Tibial artery (tissue), 4 donors: ENCODE measurements around the gene S1PR3.

Experiments used
- DNase-seq, 2 donors: peaks; one replicate each; pipeline ENCODE4 v3.0.0-alpha.2; 2019
- H3K27ac ChIP-seq, 2 donors: fragments of 200-600 bp; sonication (generic) in 1 of 2; 1 replicate in 1 of 2; 2 replicates in 1 of 2; pipeline ENCODE4 v1.5.1; 2018 to 2019; ENCODE audit warnings: mild to moderate bottlenecking in 1 of 2
- H3K27me3 ChIP-seq, 2 donors: fragments of 200-600 bp; sonication (generic) in 1 of 2; one replicate each; pipeline versions ENCODE4 v1.5.1 to v1.6.0; 2016 to 2019
- H3K36me3 ChIP-seq, 3 donors: fragments of 200-600 bp; sonication (generic) in 2 of 3; one replicate each; pipeline ENCODE4 v1.5.1; 2016 to 2019; ENCODE audit warnings: mild to moderate bottlenecking in 2 of 3
- H3K4me1 ChIP-seq, 4 donors: fragments of 200-600 bp; sonication (generic) in 2 of 4; 1 replicate in 3 of 4; 2 replicates in 1 of 4; pipeline ENCODE4 v1.5.1; 2016 to 2019
- H3K4me3 ChIP-seq, 2 donors: fragments of 200-600 bp; sonication (generic) in 1 of 2; 1 replicate in 1 of 2; 2 replicates in 1 of 2; pipeline ENCODE4 v1.5.1; 2018 to 2019; ENCODE audit warnings: mild to moderate bottlenecking in 2 of 2
- H3K9me3 ChIP-seq, 3 donors: fragments of 200-600 bp; sonication (generic) in 1 of 3; one replicate each; pipeline ENCODE4 v1.5.1; 2016 to 2019
- CTCF ChIP-seq, 2 experiments: fragments of 200-600 bp in 1 of 2; fragments of 450-650 bp in 1 of 2; IDR thresholded peaks; one replicate each; pipeline ENCODE4 v1.5.1; 2017 to 2019; ENCODE audit warnings: antibody characterized with exemption in 2 of 2, mild to moderate bottlenecking in 1 of 2, moderate library complexity in 1 of 2
- intact Hi-C: fragments of 100-400 bp; cut with DNase I; formaldehyde crosslinking; loops from one replicate; pipeline ENCODE4 v1.15.0; 2023; ENCODE audit warnings: low total_unique reads

S1PR3 gene

GRCh38 chr9:89010526-89011111 is 19.4 kb downstream of the S1PR3 start:
- Histone ChIP-seq H3K4me1 (no peaks in the 10 kb centered on the region), H3K27ac (no peak overlapping the region), H3K9me3 (no peaks in the 10 kb centered on the region), H3K36me3 (peaks cover 0 to under 1% (median 0%) of the 10 kb centered on the region in 3 donors), H3K4me3 (no peak overlapping the region), H3K27me3 (peaks cover 0 to 5% of the 10 kb centered on the region in 2 donors)
- peak in 1 of 2 donors; percentile 43 for DNase-seq
- intact Hi-C loops = no loop called here
- no peak for TF ChIP-seq CTCF (IDR thresholded peaks at IDR 0.05)

- no peak for TF ChIP-seq CTCF (IDR thresholded peaks at IDR 0.05)
- Histone ChIP-seq H3K4me3 (no peak overlapping the region), H3K27me3 (peaks cover 0 to 5% of the 10 kb centered on the region in 2 donors), H3K9me3 (no peaks in the 10 kb centered on the region), H3K27ac (no peak overlapping the region), H3K36me3 (no peaks in the 10 kb centered on the region), H3K4me1 (no peaks in the 10 kb centered on the region)
- no peak for DNase-seq
- intact Hi-C loops = no loop called here
Measured at GRCh38 chr9:89011683-89012082, 20.4 kb downstream of the S1PR3 start.

DNA sequence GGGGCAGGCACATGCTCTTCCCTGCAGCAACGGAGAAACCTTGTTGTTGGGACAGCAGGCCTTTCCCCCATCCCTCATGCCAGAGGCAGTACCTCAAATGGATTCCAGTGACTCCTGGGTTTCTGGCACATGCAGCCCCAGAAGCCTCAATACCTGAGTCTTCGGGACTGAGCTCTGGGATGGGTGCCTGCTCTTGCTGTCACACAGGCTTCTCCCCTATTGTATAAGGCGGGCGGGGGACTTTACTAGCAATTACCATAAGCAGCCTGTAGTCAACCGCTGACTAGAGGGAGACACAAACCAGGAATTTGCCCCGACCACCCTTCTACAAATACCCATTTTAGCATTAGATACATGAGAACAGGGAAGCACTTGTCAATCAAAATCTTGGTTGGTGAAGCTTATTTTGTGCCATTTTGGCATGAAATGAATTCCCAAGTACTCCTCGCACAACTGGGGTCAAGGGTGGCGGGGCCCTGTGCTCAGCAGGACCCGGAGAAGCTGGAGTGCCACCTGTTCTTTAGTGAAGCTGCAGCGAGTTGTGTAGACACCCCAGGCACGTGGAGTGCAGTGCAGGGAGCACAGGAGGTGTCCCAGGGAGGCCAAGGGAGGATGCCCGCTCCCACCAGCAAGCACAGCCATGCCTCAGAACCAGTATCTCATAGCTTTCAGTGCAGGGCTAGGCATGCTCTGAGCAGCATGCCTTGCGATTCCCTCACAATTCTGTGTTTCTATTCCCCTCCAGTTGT is 21.2 kb downstream of the S1PR3 start:
- no peaks in the 10 kb centered on the region for H3K9me3 ChIP-seq
- H3K4me3 ChIP-seq = no peak overlapping the region
- intact Hi-C loops = no loop called here
- peak in 1 of 2 donors; percentile 34 for DNase-seq
- no peak overlapping the region for H3K27ac ChIP-seq
- no peaks in the 10 kb centered on the region for H3K4me1 ChIP-seq
- TF ChIP-seq CTCF (IDR thresholded peaks at IDR 0.05) = no peak
- H3K36me3 ChIP-seq = no peaks in the 10 kb centered on the region
- H3K27me3 ChIP-seq = peaks cover 0 to 5% of the 10 kb centered on the region in 2 donors

GRCh38 chr9:89013660-89014059 is 22.4 kb downstream of the S1PR3 start:
- no peaks in the 10 kb centered on the region for H3K9me3 ChIP-seq
- TF ChIP-seq CTCF (IDR thresholded peaks at IDR 0.05) = no peak
- no peak overlapping the region for H3K4me3 ChIP-seq
- no peaks in the 10 kb centered on the region for H3K36me3 ChIP-seq
- peaks cover 0 to 5% of the 10 kb centered on the region in 2 donors for H3K27me3 ChIP-seq
- intact Hi-C loops = no loop called here
- DNase-seq = no peak
- H3K4me1 ChIP-seq = no peaks in the 10 kb centered on the region
- no peak overlapping the region for H3K27ac ChIP-seq

- H3K9me3 ChIP-seq = no peaks in the 10 kb centered on the region
- H3K4me3 ChIP-seq = no peak overlapping the region
- no peaks in the 10 kb centered on the region for H3K4me1 ChIP-seq
- intact Hi-C loops = no loop called here
- TF ChIP-seq CTCF (IDR thresholded peaks at IDR 0.05) = no peak
- DNase-seq = peak in 1 of 2 donors; percentile 41
- no peaks in the 10 kb centered on the region for H3K36me3 ChIP-seq
- H3K27me3 ChIP-seq = peaks cover 0 to 5% of the 10 kb centered on the region in 2 donors
- no peak overlapping the region for H3K27ac ChIP-seq
Measured at GRCh38 chr9:89014153-89014552, 22.9 kb downstream of the S1PR3 start.
